ENCODE results near the gene LCN15.
"Not testable (repeated sequence)": the region's sequence is repeated elsewhere in the genome, so short reads cannot be mapped to it uniquely, and the experiment has no call there.

Gene LCN15, protein sequence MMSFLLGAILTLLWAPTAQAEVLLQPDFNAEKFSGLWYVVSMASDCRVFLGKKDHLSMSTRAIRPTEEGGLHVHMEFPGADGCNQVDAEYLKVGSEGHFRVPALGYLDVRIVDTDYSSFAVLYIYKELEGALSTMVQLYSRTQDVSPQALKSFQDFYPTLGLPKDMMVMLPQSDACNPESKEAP

DNA sequence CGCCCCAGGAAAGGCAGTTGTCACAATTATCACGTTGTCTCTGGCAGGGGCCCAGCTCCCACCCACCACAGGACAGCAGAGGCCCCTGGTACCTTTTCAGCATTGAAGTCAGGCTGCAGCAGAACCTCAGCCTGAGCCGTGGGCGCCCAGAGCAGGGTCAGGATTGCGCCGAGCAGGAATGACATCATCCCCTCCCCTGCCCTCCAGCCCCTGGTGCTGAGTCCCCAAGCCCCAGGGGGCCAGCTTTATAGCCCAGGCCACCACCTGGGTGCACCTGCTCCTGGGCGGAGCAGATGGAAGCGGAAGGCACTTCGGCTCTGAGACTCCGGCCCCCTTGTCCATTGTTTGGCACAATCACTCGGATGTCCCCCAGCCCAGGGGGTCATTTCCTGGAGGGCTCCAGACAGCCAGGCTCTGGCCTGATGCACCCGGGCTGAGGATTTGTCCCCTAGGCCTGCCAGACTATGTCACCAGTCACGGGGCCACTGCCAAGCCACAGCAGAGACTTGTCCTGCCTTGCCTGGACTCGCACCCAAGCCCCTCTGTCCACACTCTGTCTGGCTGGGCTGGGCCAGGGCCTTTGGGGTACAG is at the start of gene LCN15:
TSS of gene LCN15 (minus strand) at position 218 of the 591 bp plus-strand sequence. CDS start at position 188, 30 bp downstream.
- no peak for DNase-seq (ENCODE audit: low read depth)

DNA sequence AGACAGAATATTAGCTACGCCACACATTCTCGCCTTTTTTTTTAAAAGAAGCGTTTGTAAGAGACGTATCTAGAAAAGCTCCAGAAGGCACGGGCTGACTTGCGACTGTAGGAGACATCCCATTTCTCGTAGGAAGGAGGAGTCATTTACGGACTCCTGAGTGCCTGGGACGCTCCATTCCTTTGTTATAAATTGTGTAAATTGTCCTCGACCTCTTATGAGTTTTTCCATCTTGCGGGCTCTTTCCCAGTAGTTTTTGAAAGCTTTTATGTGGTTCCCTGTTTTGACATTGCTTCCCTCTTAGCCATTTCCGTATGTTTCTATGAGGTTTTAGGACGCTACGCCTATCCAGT is 44.5 kb upstream of the LCN15 start:
- no peak for DNase-seq (ENCODE audit: low read depth)

DNA sequence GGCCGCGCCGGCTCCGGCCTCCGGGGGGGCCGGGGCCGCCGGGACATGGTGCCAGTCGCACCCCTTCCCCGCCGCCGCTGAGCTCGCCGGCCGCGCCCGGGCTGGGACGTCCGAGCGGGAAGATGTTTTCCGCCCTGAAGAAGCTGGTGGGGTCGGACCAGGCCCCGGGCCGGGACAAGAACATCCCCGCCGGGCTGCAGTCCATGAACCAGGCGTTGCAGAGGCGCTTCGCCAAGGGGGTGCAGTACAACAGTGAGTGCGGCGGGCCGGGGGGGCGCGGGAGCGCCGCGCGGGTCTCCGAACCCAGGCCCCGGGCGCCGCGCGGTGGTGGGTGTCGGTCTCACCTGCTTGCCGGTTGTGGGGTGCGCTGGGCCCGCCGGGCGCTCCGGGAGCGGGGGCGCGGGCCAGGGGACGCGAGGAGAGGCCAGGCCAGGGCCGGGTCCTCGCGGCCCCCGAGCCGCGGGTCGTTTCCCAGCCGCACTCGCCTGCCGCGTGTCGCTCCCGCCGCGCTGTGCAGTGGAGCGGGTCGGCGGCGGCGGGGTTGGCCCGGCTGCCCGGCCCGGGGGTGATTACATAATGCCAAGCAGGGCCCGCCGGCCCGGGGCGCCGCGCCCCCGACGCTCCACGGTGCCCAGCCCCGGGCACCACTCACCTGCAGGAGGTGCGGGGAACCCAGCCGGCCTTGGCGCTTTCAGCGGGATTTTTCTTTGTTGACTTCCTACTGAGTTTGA is 43.9 kb upstream of the LCN15 start:
- DNase-seq (ENCODE audit: low read depth) = no peak

DNA sequence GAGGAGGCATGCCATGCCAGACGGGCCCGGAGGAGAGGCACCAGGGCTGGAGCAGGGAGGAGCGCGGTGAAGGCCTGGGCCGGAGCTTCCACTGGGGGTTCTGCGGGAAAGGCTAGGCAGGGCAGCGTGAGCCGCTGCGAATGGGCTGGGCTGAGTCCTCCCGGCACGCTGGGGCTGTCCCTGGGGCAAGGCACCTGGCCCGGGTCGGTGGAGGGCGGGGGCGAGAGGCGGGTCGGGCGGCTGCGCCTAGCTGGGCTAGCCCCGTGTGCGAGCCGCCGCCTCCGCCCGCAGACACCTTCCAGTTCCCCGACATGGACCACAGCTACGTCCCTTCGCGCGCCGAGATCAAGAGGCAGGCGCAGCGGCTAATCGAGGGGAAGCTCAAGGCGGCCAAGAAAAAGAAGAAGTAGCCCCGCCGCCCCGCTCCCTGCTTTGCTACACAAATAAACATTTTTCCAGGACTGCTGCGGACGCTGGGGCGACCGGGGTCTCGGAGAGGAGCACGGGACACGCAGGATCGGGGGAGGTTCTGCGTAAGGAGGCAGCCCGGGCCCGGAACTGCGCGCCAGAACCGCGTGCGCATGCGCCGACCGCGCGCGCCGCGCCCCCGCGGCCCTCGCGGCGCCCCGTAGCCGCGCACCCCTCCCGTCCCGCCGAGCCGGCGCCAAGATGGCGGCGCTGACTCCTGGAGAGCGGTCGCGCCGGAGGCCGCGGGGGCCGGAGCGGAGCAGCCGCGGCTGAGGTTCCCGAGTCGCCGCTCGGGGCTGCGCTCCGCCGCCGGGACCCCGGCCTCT is 43.2 kb upstream of the LCN15 start, which contains the start of gene RABL6:
TSS of gene RABL6 (plus strand) at position 668 of the 794 bp plus-strand sequence. CDS start 249 bp downstream, outside the sequence.
- DNase-seq (ENCODE audit: low read depth) = peak; percentile 35

DNA sequence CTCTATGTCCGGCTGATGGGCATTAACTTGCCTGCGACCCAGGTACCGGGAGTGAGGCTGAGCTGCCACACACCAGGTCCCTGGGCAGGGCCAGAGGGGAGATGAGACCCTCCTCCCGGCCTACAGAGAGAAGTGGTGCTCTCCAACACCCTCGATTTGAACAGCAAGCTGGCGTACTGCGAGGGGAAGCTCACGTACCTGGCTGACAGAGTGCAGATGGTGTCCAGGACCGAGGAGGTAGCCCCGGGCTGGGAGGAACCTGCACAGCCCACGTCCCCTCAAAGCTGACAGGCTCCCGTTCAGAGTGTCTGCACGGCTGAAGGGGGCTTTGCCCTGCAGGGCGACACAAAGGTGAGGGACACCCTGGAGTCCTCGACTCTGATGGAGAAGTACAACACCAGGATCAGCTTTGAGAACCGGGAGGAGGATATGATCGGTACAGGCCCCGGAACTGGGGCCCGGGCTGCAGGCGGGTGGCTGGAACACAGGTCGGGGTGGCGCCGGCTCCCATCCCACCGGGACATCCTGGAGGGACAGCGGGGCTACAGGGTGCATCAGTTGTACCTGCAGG is 42.4 kb upstream of the LCN15 start:
- DNase-seq (ENCODE audit: low read depth) = no peak

DNA sequence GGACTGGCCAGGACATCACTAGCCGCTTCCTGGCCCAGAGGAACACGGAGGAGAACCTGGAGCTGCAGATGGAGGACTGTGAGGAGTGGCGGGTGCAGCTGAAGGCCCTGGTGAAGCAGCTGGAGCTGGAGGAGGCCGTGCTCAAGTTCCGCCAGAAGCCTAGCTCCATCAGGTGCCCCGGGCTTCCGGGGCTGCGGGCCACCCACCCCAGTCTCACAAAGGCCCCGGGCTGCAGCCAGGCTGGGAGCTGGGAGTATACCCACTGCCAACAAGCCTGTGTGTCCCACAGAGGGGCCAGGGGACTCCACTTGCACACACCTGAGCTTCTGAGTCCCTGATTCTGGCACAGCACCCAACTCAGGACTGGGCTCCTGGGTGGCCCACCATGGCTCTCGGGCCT is 41.7 kb upstream of the LCN15 start:
- no peak for DNase-seq (ENCODE audit: low read depth)

DNA sequence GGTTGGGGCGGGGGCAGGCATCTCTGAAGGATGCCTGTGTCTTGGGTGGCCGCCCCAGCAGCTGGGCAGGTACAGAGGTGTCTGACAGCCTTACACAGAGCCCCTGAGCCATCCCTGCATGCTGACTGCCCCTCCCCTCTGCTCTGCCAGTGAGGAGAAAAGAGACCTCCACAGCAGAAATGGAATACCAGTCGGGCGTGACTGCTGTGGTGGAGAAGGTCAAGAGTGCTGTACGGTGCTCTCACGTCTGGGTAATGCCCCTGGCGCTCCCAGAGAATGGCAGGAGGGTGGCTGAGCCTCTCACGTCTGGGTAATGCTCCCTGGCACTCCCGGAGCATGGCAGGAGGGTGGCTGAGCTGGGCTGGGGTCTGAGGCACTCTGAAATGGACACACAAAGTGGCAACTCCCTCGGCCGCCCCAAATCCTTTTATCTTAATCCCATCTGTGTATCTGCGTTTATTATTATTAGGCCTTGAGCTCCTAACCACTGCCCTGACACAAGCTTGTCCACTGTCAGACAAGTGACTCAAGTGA is 41.0 kb upstream of the LCN15 start:
- no peak for DNase-seq (ENCODE audit: low read depth)

DNA sequence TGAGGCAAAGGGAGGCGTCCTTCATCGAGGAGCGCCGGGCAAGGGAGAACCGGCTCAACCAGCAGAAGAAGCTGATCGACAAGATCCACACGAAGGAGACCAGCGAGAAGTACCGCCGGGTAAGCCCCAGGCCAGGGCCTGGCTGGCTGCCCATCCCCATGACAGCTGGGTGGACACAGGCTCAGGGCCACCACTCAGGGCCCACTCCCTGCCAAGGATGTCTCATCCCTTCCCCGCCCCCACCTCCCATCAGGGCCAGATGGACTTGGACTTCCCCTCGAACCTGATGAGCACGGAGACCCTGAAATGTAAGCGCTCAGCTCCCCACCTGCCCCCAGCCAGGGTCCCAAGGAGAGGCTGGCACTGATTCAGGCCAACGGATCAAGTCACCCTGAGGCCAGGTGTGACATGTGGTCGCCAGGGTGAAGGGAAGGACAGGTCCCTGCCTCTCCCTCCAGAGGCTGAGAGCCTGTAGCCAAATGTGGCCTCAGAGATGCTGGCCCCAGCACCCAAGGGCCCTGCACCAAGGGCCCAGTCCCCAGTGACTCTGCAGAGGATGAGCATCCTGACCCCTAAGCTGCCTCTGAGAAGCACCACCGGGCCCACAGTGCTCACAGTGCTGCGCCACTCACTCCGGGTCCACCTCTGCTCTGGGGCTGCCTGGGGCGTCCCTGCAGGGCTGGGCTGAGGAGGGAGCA is 40.3 kb upstream of the LCN15 start:
- DNase-seq (ENCODE audit: low read depth) = no peak

DNA sequence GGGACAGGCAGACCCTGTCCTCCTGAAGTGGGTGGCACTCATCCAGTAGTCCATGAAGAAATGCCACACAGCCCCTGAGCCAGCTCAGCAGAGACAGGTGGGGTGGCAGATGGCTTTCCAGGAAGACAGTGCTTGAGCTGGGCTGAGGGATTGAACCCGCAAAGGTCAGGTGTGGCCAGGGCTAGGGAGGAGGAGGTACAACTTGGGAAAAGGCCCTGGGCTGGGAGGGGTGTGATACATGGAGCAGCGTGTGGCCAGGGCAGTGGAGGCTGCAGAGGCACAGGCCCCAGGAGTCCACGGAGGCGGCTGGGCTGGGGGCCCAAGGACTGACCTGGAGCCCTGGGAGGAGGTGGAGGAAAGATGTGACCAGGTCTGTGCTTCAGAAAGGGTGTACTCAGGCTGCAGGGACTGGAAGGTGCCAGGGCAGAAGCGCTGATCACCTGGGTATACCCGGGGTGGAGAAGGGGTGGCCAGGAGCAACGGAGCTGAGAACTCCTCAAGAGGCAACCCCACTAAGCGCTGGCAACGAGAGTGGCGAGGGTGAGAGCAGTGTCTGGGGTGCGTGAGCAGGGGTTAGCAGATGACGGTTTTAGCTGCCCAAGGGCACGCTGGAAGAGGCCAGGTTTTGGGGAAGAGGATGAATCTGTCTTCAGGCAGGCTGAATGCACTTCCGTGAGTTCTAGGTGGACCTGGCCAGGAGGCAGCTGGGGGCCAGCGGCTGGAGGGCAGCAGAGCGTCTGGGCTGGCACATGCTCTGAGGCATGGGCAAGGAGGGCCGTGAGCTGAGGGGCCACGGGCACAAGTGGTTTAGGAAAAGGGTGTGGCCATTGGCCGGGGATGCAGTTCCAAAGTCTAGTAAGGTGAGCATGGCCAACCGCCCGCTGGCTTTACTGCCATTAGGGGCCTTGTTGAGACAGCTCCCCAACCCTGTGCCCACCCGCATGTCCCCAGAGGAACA is 39.5 kb upstream of the LCN15 start:
- no peak for DNase-seq (ENCODE audit: low read depth)

DNA sequence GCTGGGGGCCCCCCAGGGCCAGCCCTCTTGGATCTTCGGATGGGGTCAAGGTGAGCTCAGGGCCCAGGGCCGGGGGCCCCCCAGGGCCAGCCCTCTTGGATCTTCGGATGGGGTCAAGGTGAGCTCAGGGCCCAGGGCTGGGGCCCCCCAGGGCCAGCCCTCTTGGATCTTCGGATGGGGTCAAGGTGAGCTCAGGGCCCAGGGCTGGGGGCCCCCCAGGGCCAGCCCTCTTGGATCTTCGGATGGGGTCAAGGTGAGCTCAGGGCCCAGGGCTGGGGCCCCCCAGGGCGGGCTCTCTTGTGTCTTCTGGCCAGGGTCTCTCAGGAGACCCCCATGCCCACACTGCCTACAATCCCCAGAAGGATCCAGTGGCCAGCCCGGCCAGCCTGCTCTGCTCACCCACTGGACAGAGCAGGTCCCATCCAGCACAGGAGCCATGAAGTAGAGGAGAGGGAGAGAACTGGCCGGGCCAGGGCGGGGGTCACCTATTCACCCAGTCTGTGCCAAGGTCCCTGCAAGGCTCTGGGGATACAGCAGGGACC is 38.8 kb upstream of the LCN15 start:
- not testable (repeated sequence) for DNase-seq (ENCODE audit: low read depth)

DNA sequence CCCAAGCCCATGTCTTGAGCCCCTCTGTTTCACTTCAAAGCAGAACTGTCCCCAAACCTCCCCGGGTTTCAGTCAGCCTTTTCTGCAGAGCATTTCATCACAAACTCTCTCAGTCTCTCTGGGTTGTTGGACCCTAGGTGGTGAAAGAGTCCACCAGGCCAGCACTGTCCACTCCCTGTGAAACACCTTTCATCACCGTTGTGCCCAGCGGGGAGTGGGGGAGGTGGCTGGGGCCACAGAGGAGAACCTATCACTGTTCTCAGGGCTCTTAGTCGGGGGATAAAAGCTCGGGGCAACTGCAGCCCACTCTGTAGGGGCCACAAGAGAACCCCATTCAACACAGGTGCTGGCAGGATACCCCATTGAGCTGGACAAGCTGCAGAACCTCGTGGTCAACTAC is 38.0 kb upstream of the LCN15 start:
- DNase-seq (ENCODE audit: low read depth) = no peak

DNA sequence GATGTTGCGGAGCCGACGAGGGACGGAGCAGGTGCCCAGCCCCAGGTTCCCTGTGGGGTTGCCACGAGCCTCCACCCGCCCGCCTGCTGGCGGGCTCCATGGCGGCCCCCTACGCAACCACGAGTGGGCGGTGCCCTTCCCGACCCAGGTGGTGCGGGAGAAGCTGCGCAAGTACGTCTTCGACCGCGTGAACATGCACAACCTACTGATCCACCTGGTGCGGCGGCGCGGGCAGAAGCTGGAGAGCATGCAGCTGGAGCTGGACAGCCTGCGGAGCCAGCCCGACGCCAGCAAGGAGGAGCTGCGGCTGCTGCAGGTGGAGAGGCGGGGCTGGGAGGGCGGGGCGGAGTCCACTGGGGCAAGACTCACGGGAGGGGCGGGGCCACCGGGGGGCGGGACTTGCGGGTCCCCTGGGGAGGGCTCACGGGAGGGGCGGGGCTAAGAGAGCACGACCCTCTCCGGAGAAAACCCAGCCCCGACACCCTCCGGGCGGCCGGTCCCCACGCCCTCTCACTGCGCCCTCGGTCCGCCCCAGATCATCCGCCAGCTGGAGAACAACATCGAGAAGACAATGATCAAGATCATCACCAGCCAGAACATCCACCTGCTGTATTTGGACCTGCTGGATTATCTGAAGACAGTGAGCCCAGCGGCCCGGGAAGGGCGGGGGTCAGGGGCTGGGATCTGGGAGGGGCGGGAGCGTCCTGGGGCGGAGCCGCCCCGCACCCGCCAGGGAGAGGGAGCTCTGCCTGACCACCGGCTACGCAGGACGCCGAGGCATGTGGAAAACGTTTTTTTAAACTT is 35.7 kb upstream of the LCN15 start:
- DNase-seq (ENCODE audit: low read depth) = no peak

DNA sequence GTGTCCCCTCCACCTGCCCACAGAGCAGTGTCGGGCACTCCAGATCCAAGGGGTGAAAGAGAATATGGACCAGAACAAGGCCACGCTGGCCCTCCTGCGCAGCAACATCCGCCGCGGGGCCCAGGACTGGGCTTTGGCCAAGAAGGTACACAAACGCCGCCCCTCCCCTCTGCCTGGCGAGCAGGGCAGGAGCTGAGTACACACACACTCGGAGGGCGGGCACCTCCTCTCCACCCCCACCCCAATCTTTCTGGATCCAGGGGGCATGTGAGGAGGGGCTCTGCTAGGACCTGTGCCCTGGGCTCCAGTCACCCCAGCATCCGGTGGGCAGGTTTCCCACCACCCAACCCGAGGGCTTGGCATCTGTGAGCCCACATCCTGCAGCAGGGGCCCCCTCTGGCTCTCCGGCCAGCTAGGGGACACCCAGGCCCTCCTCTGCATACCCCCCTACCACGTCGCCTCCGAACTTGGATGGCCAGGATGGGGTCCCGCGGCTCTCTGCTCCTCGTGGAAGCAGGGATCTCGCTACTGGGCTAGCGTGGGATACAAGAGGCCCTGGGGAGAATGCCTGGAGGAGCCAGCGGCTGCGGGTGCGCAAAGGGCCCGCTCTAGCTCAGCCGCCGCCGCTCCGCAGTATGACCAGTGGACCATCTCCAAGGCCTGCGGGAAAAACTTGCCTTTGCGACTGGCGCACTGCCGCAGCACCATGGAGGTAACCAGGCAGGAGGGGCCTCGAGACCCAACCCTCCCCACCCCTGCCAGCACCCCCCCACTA is 34.9 kb upstream of the LCN15 start:
- DNase-seq (ENCODE audit: low read depth) = no peak

DNA sequence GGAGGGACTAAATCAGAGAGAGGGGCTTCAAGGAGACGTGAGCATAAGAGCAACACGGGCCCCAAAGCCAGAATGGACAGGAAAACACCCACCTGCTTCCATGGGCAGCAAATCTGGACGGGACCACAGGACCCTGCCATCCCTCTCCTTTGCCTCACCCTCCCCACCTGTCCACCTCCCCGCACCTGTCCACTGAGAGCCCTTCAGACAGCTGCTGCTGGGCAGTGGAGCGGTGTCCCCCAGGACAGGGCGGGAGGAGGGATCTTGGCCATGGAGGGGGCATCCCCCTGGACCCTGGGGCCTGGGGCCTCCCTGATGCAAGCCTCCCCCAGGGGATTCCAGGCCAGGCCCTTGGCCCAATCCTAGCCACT is 34.4 kb upstream of the LCN15 start:
- no peak for DNase-seq (ENCODE audit: low read depth)

DNA sequence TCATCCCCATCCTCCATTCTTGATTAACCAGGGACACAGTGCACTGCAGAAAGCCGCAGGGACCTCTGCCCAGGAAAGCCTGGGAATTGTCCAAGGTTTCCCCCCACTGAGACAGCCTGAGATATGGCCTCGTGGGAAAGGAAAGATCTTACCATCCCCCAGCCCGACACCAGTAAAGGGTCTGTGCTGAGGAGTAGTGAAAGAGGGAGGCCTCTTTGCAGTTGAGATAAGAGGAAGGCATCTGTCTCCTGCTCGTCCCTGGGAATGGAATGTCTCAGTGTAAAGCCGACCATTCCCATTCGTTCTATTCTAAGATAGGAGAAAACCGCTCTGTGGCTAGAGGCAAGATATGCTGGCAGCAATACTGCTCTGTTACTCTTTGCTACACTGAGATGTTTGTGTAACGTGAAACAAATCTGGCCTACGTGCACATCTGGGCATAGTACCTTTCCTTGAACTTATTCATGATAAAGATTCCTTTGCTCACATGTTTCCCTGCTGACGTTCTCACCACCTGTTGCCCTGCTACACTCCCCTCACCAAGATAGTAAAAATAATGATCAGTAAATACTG is 32.5 kb upstream of the LCN15 start:
- DNase-seq (ENCODE audit: low read depth) = not testable (repeated sequence)

DNA sequence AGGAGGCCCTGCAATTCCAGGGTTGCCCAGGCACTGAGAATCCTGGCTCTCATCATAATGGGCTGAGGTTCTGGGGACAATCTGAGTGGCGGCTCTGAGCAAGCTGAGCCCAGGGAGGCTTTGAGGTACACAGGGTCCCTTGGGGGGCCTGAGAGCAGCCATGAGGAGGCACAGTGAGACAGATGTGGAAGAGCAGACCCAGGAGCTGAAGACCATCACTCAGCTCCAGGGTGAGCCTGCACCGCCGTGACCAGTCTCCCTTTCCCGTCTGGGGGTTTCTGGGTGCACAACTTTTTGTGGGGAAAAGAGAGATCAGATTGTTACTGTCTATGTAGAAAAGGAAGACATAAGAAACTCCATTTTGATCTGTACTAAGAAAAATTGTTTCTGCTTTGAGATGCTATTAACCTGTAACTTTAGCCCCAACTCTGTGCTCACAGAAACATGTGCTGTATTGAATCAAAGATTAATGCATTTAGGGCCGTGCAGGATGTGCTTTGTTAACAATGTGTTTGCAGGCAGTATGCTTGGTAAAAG is 32.0 kb upstream of the LCN15 start, which contains the start of gene CCDC183:
TSS of gene CCDC183 (plus strand) at position 101 of the 537 bp plus-strand sequence. CDS start at position 161, 60 bp downstream.
- no peak for DNase-seq (ENCODE audit: low read depth)

DNA sequence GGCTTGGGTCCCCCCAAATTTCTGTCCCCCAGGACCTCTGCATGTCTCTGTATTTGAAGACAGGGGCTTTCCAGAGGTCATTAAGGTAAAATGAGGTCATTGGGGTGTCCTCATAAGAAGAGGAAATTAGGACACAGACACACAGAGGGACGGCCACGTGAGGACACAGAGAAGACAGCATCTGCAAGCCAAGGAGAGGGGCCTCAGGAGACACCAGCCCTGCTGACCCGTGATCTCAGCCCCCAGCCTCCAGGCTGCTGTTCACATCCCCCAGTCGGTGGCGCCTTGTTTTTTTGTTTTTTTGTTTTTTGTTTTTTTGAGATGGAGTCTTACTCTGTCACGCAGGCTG is 30.7 kb upstream of the LCN15 start:
- DNase-seq (ENCODE audit: low read depth) = no peak
